DOHH2 (cell line): Measurements from ENCODE around the gene ANKRD23.

Experiments
- CTCF ChIP-seq: fragments of 200-600 bp; sonication (generic); IDR thresholded peaks from one replicate; pipeline ENCODE4 v1.5.1; 2014; ENCODE audit warnings: antibody characterized with exemption, mild to moderate bottlenecking, low read depth, low read length; ENCODE audit not compliant: poor library complexity, severe bottlenecking
- EZH2phosphoT487 ChIP-seq: fragments of 200-600 bp; sonication (generic); IDR thresholded peaks from 2 replicates; pipeline ENCODE4 v1.6.1; 2017; ENCODE audit warnings: borderline replicate concordance, mild to moderate bottlenecking, antibody characterized with exemption, low read length, moderate library complexity, mixed read lengths

- TF ChIP-seq CTCF (no peak), EZH2phosphoT487 (no peak)
Observed at GRCh38 chr2:96887493-96888012, 43.7 kb upstream of the ANKRD23 start.
